HG03520 (cell line): ENCODE results near the gene HYKK.
"Not testable (repeated sequence)": the region's sequence is repeated elsewhere in the genome, so short reads cannot be mapped to it uniquely, and the experiment has no call there.

ENCODE experiments used
- ATAC-seq: cut with Tn5 transposase; IDR thresholded peaks from one replicate; pipeline ENCODE4 v1.9.1; 2021; ENCODE audit warnings: mild to moderate bottlenecking, moderate library complexity; ENCODE audit not compliant: unreplicated experiment

Gene HYKK, protein sequence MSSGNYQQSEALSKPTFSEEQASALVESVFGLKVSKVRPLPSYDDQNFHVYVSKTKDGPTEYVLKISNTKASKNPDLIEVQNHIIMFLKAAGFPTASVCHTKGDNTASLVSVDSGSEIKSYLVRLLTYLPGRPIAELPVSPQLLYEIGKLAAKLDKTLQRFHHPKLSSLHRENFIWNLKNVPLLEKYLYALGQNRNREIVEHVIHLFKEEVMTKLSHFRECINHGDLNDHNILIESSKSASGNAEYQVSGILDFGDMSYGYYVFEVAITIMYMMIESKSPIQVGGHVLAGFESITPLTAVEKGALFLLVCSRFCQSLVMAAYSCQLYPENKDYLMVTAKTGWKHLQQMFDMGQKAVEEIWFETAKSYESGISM

DNA sequence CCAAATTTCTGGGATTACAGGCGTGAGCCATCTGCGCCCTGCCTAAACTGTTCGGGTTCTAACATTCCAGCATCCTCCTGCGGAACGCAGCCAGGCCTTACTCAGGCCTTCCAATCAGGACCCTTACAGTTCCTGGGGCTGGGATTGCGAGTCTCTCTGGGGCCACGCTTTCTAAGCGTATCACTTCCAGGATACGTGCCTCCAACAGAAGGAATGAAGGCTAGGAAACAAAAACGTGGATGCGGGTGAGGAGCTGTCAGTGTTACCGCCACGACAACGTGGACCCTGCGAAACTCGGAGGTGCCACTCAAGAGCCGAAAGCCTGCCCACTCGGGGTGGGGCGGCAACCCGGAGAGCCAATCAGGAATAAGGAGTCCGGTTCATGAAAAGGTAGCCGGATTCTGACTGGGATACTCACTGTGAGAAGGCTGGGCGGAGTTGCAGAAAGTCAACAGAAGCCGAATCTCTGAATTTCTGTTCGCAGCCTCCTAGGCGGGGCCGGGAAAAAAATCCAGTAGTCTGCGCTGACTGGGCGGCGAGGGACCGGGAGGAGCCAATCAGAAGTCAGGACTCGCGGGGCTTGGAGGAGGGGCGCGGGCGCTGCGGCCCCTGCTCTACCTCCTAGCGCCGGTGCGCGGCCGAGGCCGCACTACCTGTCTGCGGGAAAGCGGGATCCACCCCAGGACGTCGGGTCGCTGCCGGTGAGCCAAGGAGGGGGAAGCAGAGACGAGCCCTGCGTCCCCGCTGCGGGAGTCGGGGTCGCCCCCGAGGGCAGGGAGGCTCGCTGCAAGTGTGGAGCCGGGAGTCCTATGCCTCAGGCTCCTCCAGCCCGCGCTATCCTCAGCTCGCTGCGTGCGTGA lies at the start of gene HYKK:
Gene HYKK (plus strand): TSS at position 607 of the 860 bp plus-strand sequence. CDS start 5,512 bp downstream, outside the sequence.
- peak; percentile 79 for ATAC-seq

DNA sequence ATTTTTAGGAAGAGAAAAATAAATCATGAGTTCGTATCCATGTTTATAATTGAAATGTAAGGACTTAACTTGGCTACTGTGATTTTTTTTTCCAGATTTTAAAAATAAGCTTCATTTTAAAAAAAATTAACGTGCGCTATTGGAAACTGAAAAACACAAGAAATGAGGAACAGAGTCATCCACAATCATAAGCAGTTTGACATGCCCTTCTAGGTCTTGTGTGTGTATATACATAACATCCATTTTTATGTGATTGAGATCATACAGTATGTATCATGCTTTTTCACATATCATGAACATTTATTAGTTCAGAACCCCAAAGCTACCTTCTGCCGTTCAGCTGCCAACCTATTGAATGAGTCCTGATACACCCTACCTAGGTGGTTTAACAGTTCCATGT lies 46.6 kb upstream of the HYKK start:
- ATAC-seq: no peak

- no peak for ATAC-seq
Measured at GRCh38 chr15:78461171-78461888, 46.0 kb upstream of the HYKK start.

DNA sequence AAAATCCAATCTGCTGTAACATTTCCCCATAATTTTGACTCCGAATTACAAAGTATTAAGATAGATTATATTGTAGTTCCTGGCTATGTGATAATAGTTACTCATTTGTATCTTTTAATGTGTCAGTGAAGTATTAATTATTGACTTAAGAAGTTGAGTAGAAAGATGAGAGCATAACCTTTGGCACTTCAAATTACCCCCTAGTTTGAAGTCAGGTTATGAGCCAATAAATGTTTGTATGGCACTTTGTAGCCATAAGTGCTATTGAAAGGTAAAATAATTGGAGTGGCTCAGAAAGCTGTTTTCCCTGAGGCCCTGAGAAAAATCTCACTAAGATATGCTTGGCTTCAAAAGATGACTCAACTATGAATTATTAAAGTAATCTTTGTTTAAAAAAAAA lies 38.3 kb upstream of the HYKK start:
- ATAC-seq: no peak

- no peak for ATAC-seq
Measured at GRCh38 chr15:78477295-78477694, 30.1 kb upstream of the HYKK start.

DNA sequence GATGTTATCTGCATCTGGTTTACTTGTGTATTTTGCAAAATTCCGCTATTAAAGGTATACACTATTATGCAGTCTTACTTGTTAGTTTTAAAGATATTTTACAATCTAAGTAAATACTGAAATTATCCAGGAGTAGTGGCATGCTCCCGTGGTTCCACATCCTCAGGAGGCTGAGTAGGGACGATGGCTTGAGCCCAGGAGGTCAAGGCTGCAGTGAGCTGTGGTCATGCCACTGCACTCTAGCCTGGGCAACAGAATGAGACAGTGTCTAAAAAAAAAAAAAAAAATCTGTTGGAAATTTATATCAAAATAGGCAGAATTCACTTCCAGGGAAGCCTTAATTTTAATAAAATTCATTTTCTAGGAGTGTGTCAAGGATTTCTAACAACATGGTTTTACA lies 27.7 kb upstream of the HYKK start:
- ATAC-seq: no peak

- ATAC-seq: no peak
Measured at GRCh38 chr15:78481917-78482316, 25.5 kb upstream of the HYKK start.

- no peak for ATAC-seq
Measured at GRCh38 chr15:78492872-78493271, 14.5 kb upstream of the HYKK start.

DNA sequence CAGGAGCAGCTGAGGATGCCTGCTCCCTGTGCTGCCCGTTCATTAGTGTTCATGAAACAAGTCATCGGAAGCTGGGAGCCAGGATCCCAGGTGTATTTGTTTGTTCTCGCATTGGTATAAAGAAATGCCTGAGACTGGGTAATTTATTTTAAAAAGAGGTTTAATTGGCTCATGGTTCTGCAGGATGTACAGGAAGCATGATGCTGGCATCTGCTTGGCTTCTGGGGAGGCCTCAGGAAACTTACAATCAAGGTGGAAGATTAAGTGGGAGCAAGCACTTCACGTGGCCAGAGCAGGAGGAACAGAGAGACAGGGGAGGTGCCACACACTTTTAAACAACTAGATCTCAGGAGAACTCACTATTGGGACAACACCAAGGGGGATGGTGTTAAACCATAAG lies 5.5 kb upstream of the HYKK start:
- ATAC-seq: no peak

GRCh38 chr15:78502641-78503040 lies 4.7 kb upstream of the HYKK start:
- ATAC-seq: no peak

- no peak for ATAC-seq
Measured at GRCh38 chr15:78507831-78508160, 419 bp downstream of the HYKK start.

DNA sequence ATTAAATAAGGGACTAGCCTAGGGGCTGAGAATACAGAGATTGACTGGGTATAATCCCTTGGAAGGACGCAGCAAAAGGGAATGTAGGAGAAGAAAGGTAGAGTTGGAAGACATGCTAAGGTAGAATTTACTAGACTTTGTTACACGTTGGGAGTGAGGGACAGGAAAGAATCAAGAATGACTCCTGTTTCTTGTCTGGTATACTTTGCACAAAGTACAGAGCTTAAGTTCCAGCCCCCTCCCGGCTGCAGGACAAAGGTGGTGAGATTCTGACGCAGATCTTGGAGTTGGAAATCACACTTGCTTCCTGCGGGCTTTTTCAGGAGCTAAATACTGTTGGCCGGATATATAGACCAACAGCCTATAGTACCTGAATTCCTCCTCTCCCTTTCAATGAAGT lies 895 bp downstream of the HYKK start:
- no peak for ATAC-seq

DNA sequence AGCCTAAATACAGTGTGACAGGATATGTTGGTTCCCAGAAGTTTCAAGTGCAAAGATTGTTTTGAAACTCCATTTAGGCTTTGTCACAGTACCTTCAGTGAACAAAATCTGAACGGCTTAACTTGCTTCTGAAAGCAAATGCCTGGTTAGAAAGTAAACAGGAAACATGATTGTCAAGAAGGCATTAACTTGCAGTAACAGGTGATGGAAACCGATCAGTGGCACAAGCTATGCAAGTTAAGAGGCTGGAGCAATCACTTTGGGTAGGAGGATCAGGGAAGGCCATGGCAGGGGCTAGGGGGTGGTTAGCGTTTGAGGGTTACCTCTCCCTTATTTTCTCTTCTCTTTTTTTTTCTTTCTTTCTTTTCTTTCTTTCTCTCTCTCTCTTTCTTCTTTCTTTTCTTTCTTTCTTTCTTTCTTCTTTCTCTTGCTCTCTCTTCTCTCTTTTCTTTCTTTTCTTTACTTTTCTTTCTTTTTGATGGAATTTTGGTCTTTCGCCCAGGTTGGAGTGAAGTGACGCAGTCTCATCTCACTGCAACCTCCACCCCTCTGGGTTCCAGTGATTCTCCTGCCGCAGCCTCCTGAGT lies 2.4 kb downstream of the HYKK start:
- no peak for ATAC-seq

GRCh38 chr15:78520035-78520434 lies 12.7 kb downstream of the HYKK start:
- not testable (repeated sequence) for ATAC-seq

DNA sequence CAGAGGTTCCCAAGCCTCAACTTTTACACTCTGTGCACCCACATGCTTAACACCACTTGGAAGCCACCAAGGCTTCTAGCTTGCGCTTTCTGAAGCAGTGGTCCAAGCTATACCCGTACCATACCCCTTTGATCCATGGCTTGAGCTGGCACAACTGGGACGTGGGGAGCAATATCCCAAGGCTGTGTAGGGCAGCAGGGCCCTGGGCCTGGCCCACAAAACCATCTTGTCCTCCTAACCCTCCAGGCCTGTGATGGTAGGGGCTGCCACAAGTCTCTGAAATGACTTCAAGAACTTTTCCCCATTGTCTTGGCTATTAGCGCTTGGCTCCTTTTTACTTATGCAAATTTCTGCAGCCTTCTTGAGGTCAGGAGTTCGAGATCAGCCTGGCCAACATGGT lies 16.9 kb downstream of the HYKK start:
- no peak for ATAC-seq

GRCh38 chr15:78527325-78527724 lies 19.9 kb downstream of the HYKK start:
- no peak for ATAC-seq

DNA sequence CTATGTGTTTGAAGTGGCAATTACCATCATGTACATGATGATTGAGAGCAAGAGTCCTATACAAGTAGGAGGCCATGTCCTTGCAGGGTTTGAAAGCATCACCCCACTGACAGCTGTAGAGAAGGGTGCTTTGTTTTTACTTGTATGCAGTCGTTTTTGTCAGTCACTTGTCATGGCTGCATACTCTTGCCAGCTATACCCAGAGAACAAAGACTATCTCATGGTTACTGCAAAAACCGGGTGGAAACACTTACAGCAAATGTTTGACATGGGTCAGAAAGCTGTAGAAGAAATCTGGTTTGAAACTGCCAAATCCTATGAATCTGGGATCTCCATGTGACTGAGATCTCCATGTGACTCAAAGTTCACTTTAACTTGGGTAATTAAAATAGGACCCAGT lies 26.0 kb downstream of the HYKK start:
- no peak for ATAC-seq

- ATAC-seq: no peak
Measured at GRCh38 chr15:78536134-78536533, 28.8 kb downstream of the HYKK start.

- no peak for ATAC-seq
Measured at GRCh38 chr15:78537266-78537905, 30.0 kb downstream of the HYKK start.

DNA sequence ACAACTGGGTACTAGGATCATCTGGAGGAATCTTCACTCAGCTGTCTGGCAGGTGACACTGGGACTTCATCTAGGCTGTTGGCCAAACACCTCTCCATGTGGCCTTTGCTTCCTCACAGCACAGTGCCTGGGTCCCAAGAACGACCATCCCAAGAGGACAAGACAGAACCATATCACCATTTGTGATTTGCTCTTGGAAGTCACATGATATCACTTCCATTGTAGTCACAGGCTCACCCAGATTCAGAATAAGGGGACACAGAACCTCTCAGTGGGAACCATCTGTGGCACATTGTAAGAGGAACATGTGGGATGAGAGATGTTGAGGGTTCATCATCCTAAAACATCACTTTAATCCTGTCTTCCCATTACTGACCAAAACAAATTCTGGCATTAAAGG lies 31.0 kb downstream of the HYKK start:
- ATAC-seq: no peak
